Measurements from ENCODE around the gene KIAA0825.

GRCh38 chr5:94378062-94378461 is 240.3 kb downstream of the KIAA0825 start:
- no peak for TF ChIP-seq CTCF (IDR thresholded peaks at IDR 0.05)
- TF ChIP-seq POLR2A (IDR thresholded peaks at IDR 0.05): no peak
- no peak for TF ChIP-seq EP300 (IDR thresholded peaks at IDR 0.05)

Measured in tibial nerve (tissue), 4 donors.